Activated CD4-positive, alpha-beta memory T cell treated with anti-CD3 and anti-CD28 coated beads, Interleukin-2, amount 10 ng/mL, durations not matched to agents 7 days and 5 days (primary cell): ENCODE data around the gene RIN3. TPM values are rescaled to one million over a fixed set of nuclear protein-coding genes. Genes with fewer than 3 reads are reported as not detected.

Experiments used
- CTCF ChIA-PET: fragments of 350-600 bp; sonication (Branson Sonifier 250); formaldehyde crosslinking; loops from one replicate; lab custom pipeline; 2021; ENCODE audit warnings: antibody characterized with exemption, inconsistent platforms; lab: Charles Lee
- POLR2A ChIA-PET: fragments of 350-600 bp; sonication (Branson Sonifier 250); formaldehyde crosslinking; loops from one replicate; lab custom pipeline; 2021; ENCODE audit warnings: antibody characterized with exemption; lab: Charles Lee
- DNase-seq: peaks from one replicate; pipeline ENCODE4 v3.0.0-alpha.2; 2020
- H3K27ac Mint-ChIP-seq: one replicate; pipeline ENCODE4 v1.8.0; 2021; ENCODE audit warnings: mild to moderate bottlenecking, mixed read lengths
- H3K27me3 Mint-ChIP-seq: one replicate; pipeline ENCODE4 v1.8.0; 2021; ENCODE audit warnings: mixed read lengths
- H3K36me3 Mint-ChIP-seq: one replicate; pipeline ENCODE4 v1.8.0; 2021; ENCODE audit warnings: low read depth, mixed read lengths
- H3K4me1 Mint-ChIP-seq: one replicate; pipeline ENCODE4 v1.8.0; 2021; ENCODE audit warnings: mixed read lengths
- H3K4me3 Mint-ChIP-seq: one replicate; pipeline ENCODE4 v1.8.0; 2021; ENCODE audit warnings: mild to moderate bottlenecking, mixed read lengths
- H3K9me3 Mint-ChIP-seq: one replicate; pipeline ENCODE4 v1.8.0; 2021; ENCODE audit warnings: mixed read lengths
- total RNA-seq, 2 experiments: library from RNA; stranded (reverse); gene quantifications; one replicate each; pipeline ENCODE4 v1.2.3, GENCODE V29; 2021

The RIN3 gene
- total RNA-seq, 2 experiments from 2014 or later = 29.3 to 31.5 TPM

DNA sequence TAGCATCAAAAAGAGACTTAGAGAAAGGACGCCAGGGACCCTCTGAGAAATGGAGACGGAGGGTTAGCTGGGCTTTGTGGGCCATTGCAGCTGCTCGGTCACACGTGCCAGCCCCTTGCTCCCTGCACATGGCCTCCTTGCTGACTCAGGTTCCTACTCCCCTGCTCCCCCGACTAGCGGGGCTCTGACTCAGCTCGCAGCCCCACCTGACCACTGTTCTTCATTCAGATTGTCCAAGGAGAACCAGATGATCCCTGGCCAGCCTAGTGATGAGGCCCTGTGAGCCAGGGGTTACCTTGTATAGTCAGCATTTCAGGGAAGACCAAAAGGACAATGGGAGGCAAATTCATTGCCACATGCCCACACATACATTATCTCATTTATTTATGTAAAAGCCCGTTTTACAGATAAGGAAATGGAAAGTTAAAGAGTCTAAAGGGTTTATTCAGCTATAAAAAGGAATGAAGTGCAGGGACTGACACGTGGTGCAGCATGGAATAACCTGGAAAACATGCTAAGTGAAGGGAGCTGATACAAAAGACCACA is 131.5 kb downstream of the RIN3 start:
- Mint-ChIP-seq H3K4me3 (no peak overlapping the region), H3K27ac (peak overlapping the region; percentile 9), H3K9me3 (peaks cover 9% of the 10 kb centered on the region), H3K36me3 (peaks cover 16% of the 10 kb centered on the region), H3K27me3 (no peaks in the 10 kb centered on the region), H3K4me1 (peaks cover 46% of the 10 kb centered on the region)
- DNase-seq = no peak
- ChIA-PET POLR2A (no interaction called here), CTCF (no interaction called here)

DNA sequence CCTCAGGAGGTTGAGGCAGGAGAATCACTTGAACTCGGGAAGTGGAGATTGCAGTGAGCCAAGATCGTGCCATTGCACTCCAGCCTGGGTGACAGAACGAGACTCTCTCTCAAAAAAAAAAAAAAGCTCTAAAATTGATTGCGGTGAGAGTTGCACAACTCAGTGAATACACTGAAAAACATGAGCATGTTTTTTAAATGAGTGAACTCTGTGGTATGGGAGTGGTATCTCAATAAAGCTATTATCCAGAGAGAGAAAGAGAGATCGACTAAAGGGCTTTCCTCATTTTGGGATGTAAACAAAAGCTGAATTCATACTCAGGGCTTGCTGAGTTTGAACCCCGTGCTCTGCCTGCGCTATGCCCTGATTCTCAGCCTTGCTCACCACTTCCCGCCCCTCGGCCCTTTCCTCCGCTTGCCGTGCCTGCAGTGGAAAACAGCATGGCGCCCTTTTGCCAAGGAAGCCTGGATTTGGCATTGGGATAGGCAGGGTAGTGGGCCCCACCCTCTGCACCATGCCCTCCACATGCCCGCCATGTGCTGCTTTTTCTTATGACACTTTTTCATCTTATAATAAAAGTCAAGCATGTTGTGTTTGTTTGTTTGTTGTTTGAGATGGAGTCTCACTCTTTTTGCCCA is 132.4 kb downstream of the RIN3 start:
- H3K4me1 Mint-ChIP-seq = peaks cover 55% of the 10 kb centered on the region
- no peak for DNase-seq
- peaks cover 9% of the 10 kb centered on the region for H3K9me3 Mint-ChIP-seq
- ChIA-PET POLR2A (interaction anchor here (1.6 kb wide), 1 partner anchor 11 kb away, joined by 5 read pairs; no protein-coding TSS in a partner anchor), CTCF (interaction anchor here (1.4 kb wide), 1 partner anchor 25 kb away, joined by 3 read pairs; no protein-coding TSS in a partner anchor)
- H3K27me3 Mint-ChIP-seq = no peaks in the 10 kb centered on the region
- no peak overlapping the region for H3K4me3 Mint-ChIP-seq
- H3K27ac Mint-ChIP-seq = peak overlapping the region; percentile 65
- H3K36me3 Mint-ChIP-seq = peaks cover 16% of the 10 kb centered on the region

DNA sequence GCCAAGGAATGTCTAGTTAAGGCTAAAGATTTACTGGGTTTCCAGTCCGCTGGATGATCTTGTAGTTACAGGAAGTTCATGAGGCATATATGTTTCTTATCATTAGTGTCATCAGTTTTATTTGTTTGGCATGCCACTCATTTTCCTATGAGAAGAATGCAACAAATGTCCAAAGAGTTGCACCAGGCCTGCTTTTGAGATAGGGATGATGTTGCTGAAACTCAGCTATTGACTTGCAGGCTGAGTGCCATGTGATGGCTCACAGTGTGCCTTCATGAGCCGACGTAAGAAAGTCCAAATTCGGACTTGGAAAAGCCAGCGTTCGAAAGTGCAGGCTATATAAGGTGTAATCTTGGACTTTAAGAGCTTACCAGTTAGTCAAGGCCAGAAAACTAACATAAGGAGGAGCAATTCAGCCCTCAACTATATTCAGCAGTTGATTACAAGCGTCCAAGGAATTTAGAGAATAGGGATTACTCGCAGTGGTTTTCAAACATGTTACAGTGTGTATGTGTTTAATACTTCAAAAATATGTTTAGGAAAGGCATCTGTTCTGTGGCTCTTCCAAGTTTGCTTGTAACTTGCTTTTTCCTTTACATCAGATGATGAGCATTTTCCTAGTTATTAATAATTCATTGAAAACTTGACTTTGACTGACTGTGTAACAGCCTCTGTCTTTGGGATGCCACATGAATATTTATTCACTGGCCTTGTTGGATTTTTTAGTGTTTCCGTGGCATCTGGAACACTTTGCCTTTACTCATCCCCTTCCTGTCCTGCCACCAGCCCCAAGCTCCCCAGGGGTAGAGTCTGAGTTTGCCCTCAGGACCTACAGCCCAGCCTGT is 133.6 kb downstream of the RIN3 start:
- Mint-ChIP-seq H3K4me3 (peak overlapping the region; percentile 16), H3K4me1 (peaks cover 66% of the 10 kb centered on the region)

GRCh38 chr14:92647797-92648279 is 134.3 kb downstream of the RIN3 start:
- H3K4me3 Mint-ChIP-seq = no peak overlapping the region
- POLR2A ChIA-PET = interaction anchor here (1.6 kb wide), 2 partner anchors 13 to 84 kb away, joined by 3 to 5 read pairs; no protein-coding TSS in a partner anchor
- peaks cover 21% of the 10 kb centered on the region for H3K36me3 Mint-ChIP-seq
- CTCF ChIA-PET = interaction anchor here (0.5 kb wide), 1 partner anchor 119 kb away, joined by 3 read pairs; no protein-coding TSS in a partner anchor
- H3K27ac Mint-ChIP-seq = no peak overlapping the region
- no peak for DNase-seq
- H3K9me3 Mint-ChIP-seq = peaks cover 9% of the 10 kb centered on the region
- H3K27me3 Mint-ChIP-seq = no peaks in the 10 kb centered on the region
- H3K4me1 Mint-ChIP-seq = peaks cover 70% of the 10 kb centered on the region

More for the DNA sequence above, 133.6 kb downstream of the RIN3 start:
- Mint-ChIP-seq H3K36me3 (peaks cover 18% of the 10 kb centered on the region), H3K27me3 (no peaks in the 10 kb centered on the region), H3K27ac (peak overlapping the region; percentile 65), H3K9me3 (peaks cover 9% of the 10 kb centered on the region)
- no peak for DNase-seq
- ChIA-PET POLR2A (interaction anchor here (1.6 kb wide), 2 partner anchors 13 to 84 kb away, joined by 3 to 5 read pairs; no protein-coding TSS in a partner anchor), CTCF (interaction anchor here (1.4 kb wide), 1 partner anchor 23 kb away, joined by 3 read pairs; no protein-coding TSS in a partner anchor)

DNA sequence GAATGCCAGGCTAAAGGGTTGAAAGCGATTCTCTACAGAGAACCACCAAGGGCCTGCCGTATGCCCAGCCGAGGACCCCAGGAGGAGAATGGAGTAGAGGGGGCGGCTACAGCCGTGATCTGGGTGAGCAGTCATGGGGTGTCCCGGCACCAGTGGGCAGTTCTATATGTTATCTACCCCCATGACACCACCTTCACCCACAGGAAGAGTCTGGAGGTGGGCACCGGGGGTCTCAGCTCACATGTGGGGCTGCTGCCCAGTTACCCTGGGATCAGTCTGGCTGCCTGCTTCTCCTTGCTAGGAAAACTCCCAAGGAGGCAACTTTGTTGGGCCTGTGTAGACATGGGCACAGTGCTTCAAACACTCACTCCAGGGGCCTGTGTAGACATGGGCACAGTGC is 135.5 kb downstream of the RIN3 start:
- H3K9me3 Mint-ChIP-seq = peaks cover 9% of the 10 kb centered on the region
- ChIA-PET CTCF (no interaction called here), POLR2A (interaction anchor here (1.7 kb wide), 1 partner anchor 34 kb away, joined by 3 read pairs; no protein-coding TSS in a partner anchor)
- DNase-seq = no peak
- H3K27ac Mint-ChIP-seq = peak overlapping the region; percentile 17
- peaks cover 29% of the 10 kb centered on the region for H3K36me3 Mint-ChIP-seq
- H3K4me1 Mint-ChIP-seq = peaks cover 78% of the 10 kb centered on the region
- no peaks in the 10 kb centered on the region for H3K27me3 Mint-ChIP-seq
- H3K4me3 Mint-ChIP-seq = no peak overlapping the region

DNA sequence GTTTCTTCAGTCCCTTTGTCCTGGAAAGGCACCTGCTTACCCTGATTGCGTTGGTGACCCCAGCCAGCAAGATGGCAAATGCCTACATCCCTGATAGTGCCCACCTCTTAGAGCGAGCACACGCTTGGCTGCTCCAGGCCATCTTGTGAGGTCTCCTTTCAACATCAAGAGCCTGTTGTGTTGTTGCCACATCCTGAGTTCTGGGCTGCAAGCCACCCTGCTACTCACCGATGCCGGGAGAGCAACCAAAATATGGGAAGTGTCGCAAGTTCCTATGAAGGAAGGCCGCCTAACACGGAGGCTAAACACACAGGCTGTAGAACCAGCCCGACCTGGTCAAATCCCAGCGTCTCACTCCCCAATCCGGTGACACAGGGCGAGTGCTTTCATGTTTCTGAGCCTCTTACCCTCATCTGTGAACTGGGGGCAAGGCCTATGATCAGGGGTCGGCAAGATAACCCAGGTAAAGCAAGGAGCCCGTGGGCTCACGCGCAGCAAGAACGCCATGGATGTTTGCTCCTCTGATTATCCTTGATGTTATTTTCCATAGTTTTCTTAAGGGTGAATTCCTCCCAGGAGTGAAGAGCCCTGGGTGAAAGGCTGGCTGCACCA is 136.5 kb downstream of the RIN3 start:
- Mint-ChIP-seq H3K36me3 (peaks cover 28% of the 10 kb centered on the region), H3K4me1 (peaks cover 84% of the 10 kb centered on the region), H3K27ac (peak overlapping the region; percentile 92), H3K9me3 (peaks cover 4% of the 10 kb centered on the region), H3K27me3 (no peaks in the 10 kb centered on the region), H3K4me3 (no peak overlapping the region)
- POLR2A ChIA-PET = interaction anchor here (0.9 to 4.3 kb wide), 5 partner anchors 20 to 86 kb away, joined by 3 to 34 read pairs (median 3); no protein-coding TSS in a partner anchor
- no peak for DNase-seq
- CTCF ChIA-PET = interaction anchor here (1.2 to 1.8 kb wide), 2 partner anchors 34 to 64 kb away, joined by 3 to 7 read pairs; no protein-coding TSS in a partner anchor

DNA sequence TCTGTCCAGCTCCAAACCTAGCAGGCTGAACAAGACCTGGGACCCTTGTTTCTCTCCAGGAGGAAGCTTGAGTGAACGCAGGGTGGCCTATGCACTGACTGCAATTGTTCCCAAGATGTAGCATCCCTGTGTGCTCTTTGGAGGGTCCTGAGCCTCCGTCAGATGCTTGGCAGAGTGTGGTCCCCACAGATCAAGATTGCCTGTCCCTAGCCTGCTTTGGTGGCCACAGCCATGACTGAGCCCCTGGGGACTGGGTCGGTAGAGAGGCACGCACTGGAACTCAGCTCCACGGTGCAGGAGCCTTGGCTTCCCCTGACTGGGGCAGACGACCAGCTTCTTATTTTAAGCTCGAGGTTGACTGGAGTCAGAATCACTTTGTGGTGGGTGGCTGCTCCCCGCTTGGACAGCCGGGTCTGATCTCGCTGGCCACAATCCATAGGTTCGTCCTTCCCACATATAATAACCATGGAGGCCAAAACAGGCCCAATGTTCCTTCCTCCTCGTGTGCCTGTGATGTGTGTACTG is 137.1 kb downstream of the RIN3 start:
- DNase-seq = no peak
- Mint-ChIP-seq H3K27me3 (no peaks in the 10 kb centered on the region), H3K9me3 (no peaks in the 10 kb centered on the region), H3K36me3 (peaks cover 30% of the 10 kb centered on the region), H3K4me3 (peak overlapping the region; percentile 96), H3K27ac (peak overlapping the region; percentile 92), H3K4me1 (peaks cover 85% of the 10 kb centered on the region)
- POLR2A ChIA-PET = interaction anchor here (0.6 to 4.3 kb wide), 7 partner anchors 20 to 544 kb away, joined by 3 to 34 read pairs (median 3); no protein-coding TSS in a partner anchor
- CTCF ChIA-PET = interaction anchor here (0.5 to 1.8 kb wide), 6 partner anchors 12 to 80 kb away, joined by 3 to 7 read pairs (median 3); no protein-coding TSS in a partner anchor

- peaks cover 34% of the 10 kb centered on the region for H3K36me3 Mint-ChIP-seq
Measured at GRCh38 chr14:92651106-92651757, 137.7 kb downstream of the RIN3 start.

GRCh38 chr14:92651758-92652406 is 138.3 kb downstream of the RIN3 start:
- ChIA-PET CTCF (interaction anchor here (0.6 to 1.8 kb wide), 8 partner anchors 18 to 101 kb away, joined by 3 to 7 read pairs (median 4); no protein-coding TSS in a partner anchor), POLR2A (interaction anchor here (1.0 to 4.3 kb wide), 9 partner anchors 9 to 531 kb away, joined by 3 to 34 read pairs (median 5); partner anchors contain the start of genes CPSF2 and NDUFB1)
- H3K9me3 Mint-ChIP-seq = no peaks in the 10 kb centered on the region
- H3K36me3 Mint-ChIP-seq = peaks cover 34% of the 10 kb centered on the region
- H3K27ac Mint-ChIP-seq = peak overlapping the region; percentile 92
- no peaks in the 10 kb centered on the region for H3K27me3 Mint-ChIP-seq
- H3K4me1 Mint-ChIP-seq = peaks cover 85% of the 10 kb centered on the region
- H3K4me3 Mint-ChIP-seq = peak overlapping the region; percentile 96
- DNase-seq = peak; percentile 51

More at GRCh38 chr14:92651106-92651757, 137.7 kb downstream of the RIN3 start:
- Mint-ChIP-seq H3K9me3 (no peaks in the 10 kb centered on the region), H3K4me3 (peak overlapping the region; percentile 96), H3K27me3 (no peaks in the 10 kb centered on the region), H3K4me1 (peaks cover 85% of the 10 kb centered on the region), H3K27ac (peak overlapping the region; percentile 92)
- ChIA-PET CTCF (interaction anchor here (0.5 to 1.8 kb wide), 7 partner anchors 12 to 80 kb away, joined by 3 to 7 read pairs (median 3); no protein-coding TSS in a partner anchor), POLR2A (interaction anchor here (0.6 to 4.3 kb wide), 7 partner anchors 19 to 544 kb away, joined by 3 to 34 read pairs (median 3); no protein-coding TSS in a partner anchor)
- DNase-seq = peak; percentile 87

GRCh38 chr14:92652413-92653151 is 139.0 kb downstream of the RIN3 start:
- ChIA-PET CTCF (interaction anchor here (0.6 to 1.8 kb wide), 11 partner anchors 17 to 543 kb away, joined by 3 to 5 read pairs (median 3); no protein-coding TSS in a partner anchor), POLR2A (interaction anchor here (0.6 to 4.3 kb wide), 9 partner anchors 9 to 531 kb away, joined by 3 to 34 read pairs (median 5); partner anchors contain the start of genes CPSF2 and NDUFB1)
- Mint-ChIP-seq H3K9me3 (no peaks in the 10 kb centered on the region), H3K27ac (peak overlapping the region; percentile 92), H3K27me3 (no peaks in the 10 kb centered on the region), H3K4me3 (peak overlapping the region; percentile 96), H3K4me1 (peaks cover 82% of the 10 kb centered on the region), H3K36me3 (peaks cover 34% of the 10 kb centered on the region)
- no peak for DNase-seq
